Measurements from ENCODE around the gene PPM1L.

The PPM1L gene

DNA sequence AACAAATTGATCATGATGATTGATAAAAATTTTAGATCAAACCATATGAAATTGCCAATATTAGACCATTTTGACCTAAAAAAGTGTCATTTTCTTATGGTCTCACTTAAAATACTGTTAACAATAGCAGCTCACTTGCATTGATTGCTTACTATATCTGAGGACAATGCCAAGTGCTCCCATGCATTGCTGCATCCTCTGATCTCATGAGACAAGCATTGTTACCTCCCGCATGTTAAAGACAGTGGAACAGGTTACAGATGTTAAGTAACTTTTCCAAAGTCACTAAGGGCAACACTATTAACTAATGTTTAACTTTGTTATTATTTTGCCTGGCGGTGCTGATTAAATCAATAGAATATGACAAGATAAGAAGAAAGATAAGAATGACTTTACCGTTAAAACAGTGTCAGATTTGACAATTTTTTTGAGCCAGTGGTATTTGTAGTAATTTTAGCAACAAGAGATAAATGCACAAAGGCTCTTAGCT lies 69.3 kb downstream of the PPM1L start:
- TF ChIP-seq, protein P1, sequence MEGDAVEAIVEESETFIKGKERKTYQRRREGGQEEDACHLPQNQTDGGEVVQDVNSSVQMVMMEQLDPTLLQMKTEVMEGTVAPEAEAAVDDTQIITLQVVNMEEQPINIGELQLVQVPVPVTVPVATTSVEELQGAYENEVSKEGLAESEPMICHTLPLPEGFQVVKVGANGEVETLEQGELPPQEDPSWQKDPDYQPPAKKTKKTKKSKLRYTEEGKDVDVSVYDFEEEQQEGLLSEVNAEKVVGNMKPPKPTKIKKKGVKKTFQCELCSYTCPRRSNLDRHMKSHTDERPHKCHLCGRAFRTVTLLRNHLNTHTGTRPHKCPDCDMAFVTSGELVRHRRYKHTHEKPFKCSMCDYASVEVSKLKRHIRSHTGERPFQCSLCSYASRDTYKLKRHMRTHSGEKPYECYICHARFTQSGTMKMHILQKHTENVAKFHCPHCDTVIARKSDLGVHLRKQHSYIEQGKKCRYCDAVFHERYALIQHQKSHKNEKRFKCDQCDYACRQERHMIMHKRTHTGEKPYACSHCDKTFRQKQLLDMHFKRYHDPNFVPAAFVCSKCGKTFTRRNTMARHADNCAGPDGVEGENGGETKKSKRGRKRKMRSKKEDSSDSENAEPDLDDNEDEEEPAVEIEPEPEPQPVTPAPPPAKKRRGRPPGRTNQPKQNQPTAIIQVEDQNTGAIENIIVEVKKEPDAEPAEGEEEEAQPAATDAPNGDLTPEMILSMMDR (IDR thresholded peaks at IDR 0.05) = no peak
- no peak overlapping the region for H3K27ac ChIP-seq
- DNase-seq (ENCODE audit: low spot score) = no peak
- H3K4me3 ChIP-seq = no peak overlapping the region

DNA sequence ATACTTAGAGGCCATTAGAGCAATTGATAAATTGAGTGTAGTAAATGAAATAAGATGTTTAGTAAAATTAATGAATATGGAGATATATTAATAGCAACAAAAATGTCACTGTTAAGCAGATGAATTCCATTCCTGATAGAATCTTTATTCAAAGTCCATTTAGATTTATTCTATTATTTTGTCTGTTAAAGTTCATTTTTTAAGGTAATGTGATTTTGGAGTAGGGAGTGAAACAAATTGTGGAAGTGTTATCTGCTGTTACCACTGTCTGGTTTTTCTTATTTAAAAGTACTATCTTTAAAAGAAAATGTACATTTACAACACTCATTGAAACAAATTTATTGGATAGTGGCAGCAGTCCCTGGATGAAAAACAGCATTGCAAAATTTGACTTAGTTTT lies 70.4 kb downstream of the PPM1L start:
- no peak for DNase-seq (ENCODE audit: low spot score)
- Histone ChIP-seq H3K4me3 (no peak overlapping the region), H3K27ac (no peak overlapping the region)
- TF ChIP-seq, protein P1 (IDR thresholded peaks at IDR 0.05) = no peak

DNA sequence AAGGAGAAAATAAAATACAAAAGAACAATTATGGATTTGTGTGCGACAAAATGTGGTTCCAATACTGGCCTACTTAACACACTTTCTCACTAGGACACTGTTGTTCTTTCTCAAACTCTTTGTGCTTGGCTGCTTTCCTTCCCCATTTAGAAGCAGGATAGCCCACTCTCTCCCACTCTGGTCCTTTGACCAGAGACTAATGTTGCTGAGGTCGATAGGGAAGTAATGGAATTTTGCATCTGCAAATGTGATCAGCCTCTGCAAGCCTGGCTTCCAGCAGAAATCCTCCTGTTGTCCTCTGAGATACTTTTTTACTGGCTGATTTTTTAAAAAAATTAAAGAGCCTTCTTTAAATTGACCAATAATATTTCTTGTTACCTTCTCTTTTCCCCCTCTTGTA lies 71.0 kb downstream of the PPM1L start:
- Histone ChIP-seq H3K4me3 (no peak overlapping the region), H3K27ac (no peak overlapping the region)
- TF ChIP-seq, protein P1 (IDR thresholded peaks at IDR 0.05) = no peak
- no peak for DNase-seq (ENCODE audit: low spot score)

DNA sequence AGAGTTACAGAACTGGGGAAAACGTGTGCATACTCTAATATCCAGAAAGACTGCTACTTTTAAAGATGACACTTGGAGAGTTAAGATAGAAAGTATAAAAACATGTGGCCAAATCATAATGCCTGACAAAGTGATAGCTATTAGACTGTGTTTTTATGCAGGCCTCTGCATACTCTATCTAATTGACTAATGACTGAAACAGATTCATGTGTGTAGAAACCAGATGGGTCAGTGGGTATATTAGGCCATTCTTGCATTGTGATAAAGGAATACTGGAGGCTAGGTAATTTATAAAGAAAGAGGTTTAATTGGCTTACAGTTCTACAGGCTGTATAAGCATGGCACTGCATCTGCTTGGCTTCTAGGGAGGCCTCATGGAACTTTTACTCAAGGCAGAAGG lies 71.5 kb downstream of the PPM1L start:
- TF ChIP-seq, protein P1 (IDR thresholded peaks at IDR 0.05) = no peak
- Histone ChIP-seq H3K27ac (no peak overlapping the region), H3K4me3 (no peak overlapping the region)
- DNase-seq (ENCODE audit: low spot score) = no peak

DNA sequence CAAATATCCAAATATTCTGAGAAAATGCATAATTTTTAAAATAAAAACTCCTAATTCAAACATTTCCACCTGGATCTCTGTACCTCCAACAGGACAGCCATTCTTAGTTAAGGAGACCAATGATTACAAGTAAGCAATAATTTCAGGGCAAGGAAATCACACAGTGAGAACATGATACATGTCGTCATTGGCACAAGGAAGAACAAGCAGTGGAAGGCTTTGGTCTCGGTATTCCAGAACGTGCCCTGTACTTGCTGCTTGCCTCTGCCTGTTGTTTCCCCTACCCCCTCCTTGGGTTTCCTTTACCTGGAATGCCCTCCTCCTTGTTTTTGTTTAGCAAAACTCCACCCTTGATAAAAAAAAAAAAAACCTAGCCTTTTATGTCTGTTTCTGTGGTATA lies 72.8 kb downstream of the PPM1L start:
- TF ChIP-seq, protein P1 (IDR thresholded peaks at IDR 0.05) = no peak
- no peak overlapping the region for H3K4me3 ChIP-seq
- no peak overlapping the region for H3K27ac ChIP-seq
- DNase-seq (ENCODE audit: low spot score) = no peak

DNA sequence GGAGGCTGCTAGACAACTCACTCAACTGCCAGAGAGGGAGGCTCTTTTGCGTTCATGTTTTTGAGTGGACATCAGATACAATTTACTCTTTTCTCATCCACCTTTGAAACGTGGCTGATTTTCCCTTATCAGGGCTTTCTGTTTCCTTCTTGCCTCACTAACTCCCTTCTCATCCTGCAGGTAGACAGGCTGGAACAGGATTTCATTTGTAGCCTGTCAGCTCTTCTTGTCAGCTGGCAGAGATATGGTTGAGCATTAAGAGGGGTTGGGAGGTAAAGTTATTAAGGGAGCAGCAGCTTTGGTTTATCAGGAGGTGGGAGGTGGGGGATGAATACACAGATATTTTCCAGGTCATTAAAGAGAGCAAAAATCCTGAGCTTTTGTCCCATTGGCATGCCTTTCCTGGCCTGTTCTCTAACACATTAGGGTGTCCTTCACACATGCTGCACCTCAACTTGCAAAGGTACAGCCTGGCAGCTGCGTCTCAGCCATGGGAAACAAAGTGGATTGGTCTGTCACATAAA lies 73.5 kb downstream of the PPM1L start:
- no peak for DNase-seq (ENCODE audit: low spot score)
- Histone ChIP-seq H3K4me3 (no peak overlapping the region), H3K27ac (no peak overlapping the region)
- TF ChIP-seq, protein P1 (IDR thresholded peaks at IDR 0.05) = no peak

DNA sequence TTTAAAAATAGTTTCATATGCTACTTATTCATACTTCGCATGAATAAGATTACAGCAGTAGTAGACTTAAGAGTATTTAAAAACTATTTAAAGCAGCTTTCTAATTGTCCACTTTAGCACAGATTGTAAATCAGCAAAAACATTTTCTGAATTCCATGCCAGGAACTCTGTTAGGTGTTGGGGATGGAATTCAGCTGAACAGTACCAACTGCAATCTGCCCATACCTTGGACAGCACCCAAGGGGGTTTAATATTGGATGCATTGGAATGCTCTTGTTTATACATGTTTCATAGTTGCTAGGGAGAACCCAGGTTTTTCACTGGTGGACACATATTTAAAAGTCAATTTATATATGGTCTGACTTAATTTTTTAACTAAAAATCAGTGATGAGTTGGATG lies 74.8 kb downstream of the PPM1L start:
- TF ChIP-seq, protein P1 (IDR thresholded peaks at IDR 0.05) = no peak
- DNase-seq (ENCODE audit: low spot score) = no peak
- no peak overlapping the region for H3K4me3 ChIP-seq
- no peak overlapping the region for H3K27ac ChIP-seq
